ENCODE measurements around the gene TEX101. TPM values are rescaled to one million over a fixed set of nuclear protein-coding genes. Genes with fewer than 3 reads are reported as not detected.
A peak's percentile ranks its signal among the peaks of the same experiment; 100 is the strongest.

The TEX101 gene
- total RNA-seq, 6 experiments from 2014 or later = not detected

- H3K9me3 Mint-ChIP-seq = no peaks in the 10 kb centered on the region
- no peak for TF ChIP-seq CTCF (IDR thresholded peaks at IDR 0.05)
- no peaks in the 10 kb centered on the region for H3K36me3 Mint-ChIP-seq (ENCODE audit: low read depth)
- peak overlapping the region; percentile 17; the same call in 1 of the 2 replicates for H3K27ac Mint-ChIP-seq
- no peak overlapping the region for H3K4me3 Mint-ChIP-seq
- peaks cover 7% of the 10 kb centered on the region for H3K27me3 Mint-ChIP-seq (ENCODE audit: insufficient read depth)
- peaks cover 62% of the 10 kb centered on the region for H3K4me1 Mint-ChIP-seq (ENCODE audit: low read depth)
- DNase-seq = no peak
These were observed 52.6 kb downstream of the TEX101 start for GRCh38 chr19:43467276-43467675.

DNA sequence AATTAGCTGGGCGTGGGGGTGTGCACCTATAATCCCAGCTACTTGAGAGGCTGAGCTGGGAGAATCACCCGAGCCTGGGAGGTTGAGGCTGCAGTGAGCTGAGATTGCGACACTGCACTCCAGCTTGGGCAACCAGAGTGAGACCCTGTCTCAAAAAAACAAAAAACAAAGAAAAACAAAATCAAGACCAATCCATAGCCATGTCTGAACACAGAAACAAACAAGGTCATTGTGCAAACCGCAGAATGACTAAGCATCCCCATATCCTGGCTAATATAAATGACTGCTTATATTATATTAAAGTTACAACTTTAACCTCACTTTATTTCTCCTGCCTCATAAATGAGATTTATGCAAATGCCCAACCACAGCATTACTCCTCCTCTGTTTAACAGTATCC is 53.0 kb downstream of the TEX101 start:
- H3K27ac Mint-ChIP-seq = peak overlapping the region; percentile 19; the same call in 1 of the 2 replicates
- H3K27me3 Mint-ChIP-seq (ENCODE audit: insufficient read depth) = peaks cover 6% of the 10 kb centered on the region
- H3K4me3 Mint-ChIP-seq = no peak overlapping the region
- H3K4me1 Mint-ChIP-seq (ENCODE audit: low read depth) = peaks cover 62% of the 10 kb centered on the region
- TF ChIP-seq CTCF (IDR thresholded peaks at IDR 0.05) = no peak
- no peaks in the 10 kb centered on the region for H3K36me3 Mint-ChIP-seq (ENCODE audit: low read depth)
- H3K9me3 Mint-ChIP-seq = no peaks in the 10 kb centered on the region
- DNase-seq = peak; percentile 64

Other genes with a start within 250 kb of the TEX101 start
- 10 to 100 TPM; 23.3 to 58.7 (median 55.4) TPM for gene PSG5, start 228.4 kb upstream of the TEX101 start, total RNA-seq (2021; fragmentation: NEBNext Ultra II Directional; extraction: Animal tissue kit (Norgen Biotek cat#: 25700))
- under 1 TPM in 5 of 6 experiments, not detected in 1; 0.43 to 0.70 (median 0.53) TPM for gene PSG4, start 209.3 kb upstream of the TEX101 start, total RNA-seq (2021; fragmentation: NEBNext Ultra II Directional; extraction: Animal tissue kit (Norgen Biotek cat#: 25700))
- gene PSG9, start 145.4 kb upstream of the TEX101 start, total RNA-seq (2021; fragmentation: NEBNext Ultra II Directional; extraction: Animal tissue kit (Norgen Biotek cat#: 25700)) = under 1 TPM in 1 of 6 experiments, not detected in 5; 0.15 TPM
- gene CD177, start 61.2 kb upstream of the TEX101 start, total RNA-seq (2021; fragmentation: NEBNext Ultra II Directional; extraction: Animal tissue kit (Norgen Biotek cat#: 25700)) = under 1 TPM; 0.54 to 1.00 (median 0.71) TPM
- under 1 TPM; 0.17 to 0.35 (median 0.22) TPM for gene LYPD3, start 50.7 kb downstream of the TEX101 start, total RNA-seq (2021; fragmentation: NEBNext Ultra II Directional; extraction: Animal tissue kit (Norgen Biotek cat#: 25700))
- gene PHLDB3, start 89.9 kb downstream of the TEX101 start, total RNA-seq (2021; fragmentation: NEBNext Ultra II Directional; extraction: Animal tissue kit (Norgen Biotek cat#: 25700)) = 10 to 100 TPM in 4 of 6 experiments, 1 to 10 TPM in 2; 7.5 to 12.5 (median 11.7) TPM
- 100 to 1,000 TPM in 4 of 6 experiments, 10 to 100 TPM in 2; 81.3 to 125 (median 107) TPM for gene ETHE1, start 112.3 kb downstream of the TEX101 start, total RNA-seq (2021; fragmentation: NEBNext Ultra II Directional; extraction: Animal tissue kit (Norgen Biotek cat#: 25700))
- gene ZNF575, start 118.3 kb downstream of the TEX101 start, total RNA-seq (2021; fragmentation: NEBNext Ultra II Directional; extraction: Animal tissue kit (Norgen Biotek cat#: 25700)) = 1 to 10 TPM; 1.6 to 2.9 (median 2.3) TPM
- gene XRCC1, start 160.6 kb downstream of the TEX101 start, total RNA-seq (2021; fragmentation: NEBNext Ultra II Directional; extraction: Animal tissue kit (Norgen Biotek cat#: 25700)) = 10 to 100 TPM; 16.2 to 29.8 (median 27.1) TPM
- under 1 TPM in 2 of 6 experiments, not detected in 4; 0.23 to 0.61 TPM for gene PINLYP, start 160.9 kb downstream of the TEX101 start, total RNA-seq (2021; fragmentation: NEBNext Ultra II Directional; extraction: Animal tissue kit (Norgen Biotek cat#: 25700))
- 10 to 100 TPM; 19.5 to 24.7 (median 21.2) TPM for gene IRGQ, start 181.2 kb downstream of the TEX101 start, total RNA-seq (2021; fragmentation: NEBNext Ultra II Directional; extraction: Animal tissue kit (Norgen Biotek cat#: 25700))
- 10 to 100 TPM; 18.1 to 20.8 (median 20.0) TPM for gene ZNF576, start 181.7 kb downstream of the TEX101 start, total RNA-seq (2021; fragmentation: NEBNext Ultra II Directional; extraction: Animal tissue kit (Norgen Biotek cat#: 25700))
- under 1 TPM in 5 of 6 experiments, not detected in 1; 0.11 to 0.31 (median 0.21) TPM for gene SRRM5, start 197.2 kb downstream of the TEX101 start, total RNA-seq (2021; fragmentation: NEBNext Ultra II Directional; extraction: Animal tissue kit (Norgen Biotek cat#: 25700))
- gene ZNF428, start 204.7 kb downstream of the TEX101 start, total RNA-seq (2021; fragmentation: NEBNext Ultra II Directional; extraction: Animal tissue kit (Norgen Biotek cat#: 25700)) = 10 to 100 TPM; 32.2 to 42.2 (median 37.3) TPM
- gene CADM4, start 225.0 kb downstream of the TEX101 start, total RNA-seq (2021; fragmentation: NEBNext Ultra II Directional; extraction: Animal tissue kit (Norgen Biotek cat#: 25700)) = 1 to 10 TPM in 2 of 6 experiments, under 1 TPM in 4; 0.43 to 1.3 (median 0.82) TPM